ENCODE data around the gene CD164L2.

Gene CD164L2

DNA sequence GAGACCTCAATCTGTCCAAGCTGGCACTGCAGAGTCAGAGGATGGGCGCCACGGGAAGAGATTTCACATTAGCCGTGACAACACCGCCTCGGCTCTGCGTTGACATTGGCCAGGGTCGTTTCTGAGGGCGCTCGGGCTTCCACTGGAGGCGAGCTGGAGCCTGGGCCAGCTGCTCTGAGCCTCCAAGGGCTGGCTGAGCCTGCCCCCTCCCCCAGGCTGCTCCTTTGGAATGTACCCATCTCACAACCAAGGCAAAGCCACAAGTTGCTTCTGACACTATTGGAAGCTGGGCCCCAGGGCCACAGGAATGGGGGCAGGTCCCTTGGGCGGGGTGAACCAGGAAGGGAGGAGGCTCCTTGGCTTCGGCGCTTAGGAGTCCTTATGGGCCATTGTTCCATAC lies 21.9 kb upstream of the CD164L2 start:
- no peak for DNase-seq (ENCODE audit: low spot score)
- TF ChIP-seq CTCF (IDR thresholded peaks at IDR 0.05), result no peak
- H3K27ac ChIP-seq, result peak overlapping the region; percentile 31 to 82
- H3K4me3 ChIP-seq, result no peak overlapping the region

- no peak for TF ChIP-seq CTCF (IDR thresholded peaks at IDR 0.05)
- Histone ChIP-seq H3K27ac (peak overlapping the region; percentile 31 to 82), H3K4me3 (peak overlapping the region; percentile 37)
- DNase-seq (ENCODE audit: low spot score), result no peak
These were observed 20.8 kb upstream of the CD164L2 start for GRCh38 chr1:27403931-27404330.

- no peak for TF ChIP-seq CTCF (IDR thresholded peaks at IDR 0.05)
- DNase-seq (ENCODE audit: low spot score), result no peak
- Histone ChIP-seq H3K4me3 (peak overlapping the region; percentile 37), H3K27ac (peak overlapping the region; percentile 31 to 82)
These were observed 20.1 kb upstream of the CD164L2 start for GRCh38 chr1:27403065-27403726.

- DNase-seq (ENCODE audit: low spot score), result peak; percentile 91
- Histone ChIP-seq H3K27ac (peak overlapping the region; percentile 31 to 82), H3K4me3 (no peak overlapping the region)
- peak; percentile 53 for TF ChIP-seq CTCF (IDR thresholded peaks at IDR 0.05)
These were observed 19.2 kb upstream of the CD164L2 start for GRCh38 chr1:27402349-27402754.

DNA sequence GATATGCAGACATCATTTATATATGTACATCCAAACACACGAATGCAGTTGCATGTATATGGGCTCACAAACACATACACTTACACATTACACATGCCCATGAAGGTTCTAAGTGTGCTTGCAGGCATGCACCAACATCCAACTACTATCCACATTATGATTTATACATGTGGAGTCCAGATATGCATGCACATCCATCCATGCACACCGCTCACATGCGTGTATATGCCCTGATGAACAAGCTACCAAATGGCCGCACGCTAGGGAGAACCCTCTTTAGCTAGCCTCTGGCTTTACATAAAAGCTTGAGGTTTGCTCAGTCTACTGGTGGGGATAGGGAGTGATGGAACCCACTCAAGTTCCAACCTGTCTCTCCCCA lies 17.8 kb upstream of the CD164L2 start:
- H3K4me3 ChIP-seq, result no peak overlapping the region
- TF ChIP-seq CTCF (IDR thresholded peaks at IDR 0.05), result no peak
- H3K27ac ChIP-seq, result no peak overlapping the region
- no peak for DNase-seq (ENCODE audit: low spot score)

DNA sequence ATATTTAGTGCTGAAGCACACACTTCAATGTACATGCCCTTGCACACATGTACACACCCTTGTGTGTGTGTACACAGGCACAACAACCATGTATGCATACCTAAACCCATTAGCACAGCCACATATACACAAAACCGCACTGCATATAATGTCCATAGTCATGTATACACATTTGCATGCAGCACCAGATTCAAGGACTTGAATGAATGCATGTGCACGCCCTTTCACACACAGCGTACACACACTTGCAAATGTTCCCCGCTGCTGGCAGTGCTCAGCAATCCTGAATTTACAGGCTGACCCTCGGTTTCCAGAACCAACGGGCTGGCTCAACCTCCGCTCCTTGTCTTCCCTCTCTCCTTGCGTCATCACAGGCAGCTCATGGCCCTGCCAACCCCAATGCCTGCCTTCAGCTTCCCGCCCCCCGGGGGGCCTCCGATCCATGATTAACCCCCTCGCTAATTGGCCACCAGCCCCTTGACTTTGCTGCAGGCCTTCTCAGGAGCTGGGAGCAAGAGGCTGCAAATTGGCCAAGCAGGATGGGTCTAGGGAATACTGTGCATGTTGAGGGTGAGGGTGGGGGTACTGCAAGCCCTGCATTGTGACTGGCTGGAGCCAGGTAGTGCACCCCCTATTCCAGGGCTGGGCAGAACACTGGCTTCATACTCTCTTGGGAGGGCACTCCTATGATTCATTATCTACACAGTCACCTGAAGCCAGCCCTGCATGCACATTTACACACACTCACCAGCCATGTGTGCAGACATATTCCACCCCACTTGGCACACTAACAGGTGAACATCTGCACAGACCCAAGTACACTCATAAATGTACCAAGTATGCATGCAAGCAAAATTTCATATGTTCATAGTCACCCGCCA lies 17.2 kb upstream of the CD164L2 start:
- Histone ChIP-seq H3K27ac (no peak overlapping the region), H3K4me3 (no peak overlapping the region)
- no peak for DNase-seq (ENCODE audit: low spot score)
- no peak for TF ChIP-seq CTCF (IDR thresholded peaks at IDR 0.05)

All from coronary artery (tissue), 2 donors.